Measurements from ENCODE around the gene ZBED4. TPM values are rescaled to one million over a fixed set of nuclear protein-coding genes. Genes with fewer than 3 reads are reported as not detected.
A peak's percentile ranks its signal among the peaks of the same experiment; 100 is the strongest.

Gene ZBED4
- total and polyA plus RNA-seq, 2 of the 13 experiments (the other 11 are each of a cell fraction or from before 2014, with no cell fraction given): 5.4 to 9.6 TPM

GRCh38 chr22:49917974-49918910, 64.6 kb downstream of the ZBED4 start, which contains the start of the genes ALG12 and CRELD2 (continued):
- no peak for TF ChIP-seq FOSL1 (CRISPR knock-in tag; IDR thresholded peaks at IDR 0.05; ENCODE audit: borderline replicate concordance)
- no peak for TF ChIP-seq HMGA1 (CRISPR knock-in tag; conservative IDR thresholded peaks at IDR 0.05)
- 0 out of 2 replicates have a peak, but pooled peaks have one; percentile 32 for TF ChIP-seq FOXK1 (CRISPR knock-in tag; IDR thresholded peaks at IDR 0.05; ENCODE audit: borderline replicate concordance, low read depth)
- TF ChIP-seq AFF4 (CRISPR knock-in tag; IDR thresholded peaks at IDR 0.05): no peak
- no peak for TF ChIP-seq TBX3 (IDR thresholded peaks at IDR 0.05; ENCODE audit: borderline replicate concordance)
- peak; percentile 92 for TF ChIP-seq ARID4A (CRISPR knock-in tag; IDR thresholded peaks at IDR 0.05; ENCODE audit: borderline replicate concordance)
- no peak for TF ChIP-seq FOXP1 (IDR thresholded peaks at IDR 0.05)
- TF ChIP-seq FOXP1 (CRISPR knock-in tag; IDR thresholded peaks at IDR 0.05): no peak
- no peak for TF ChIP-seq ZNF839 (CRISPR knock-in tag; IDR thresholded peaks at IDR 0.05; ENCODE audit: borderline replicate concordance)
- no peak for TF ChIP-seq PRMT3 (CRISPR knock-in tag; IDR thresholded peaks at IDR 0.05; ENCODE audit: borderline replicate concordance, low read depth)
- TF ChIP-seq KDM1A (CRISPR knock-in tag; IDR thresholded peaks at IDR 0.05): no peak
- TF ChIP-seq ZNF547 (CRISPR knock-in tag; IDR thresholded peaks at IDR 0.05): peak; percentile 40; the same call in 1 of the 2 replicates
- TF ChIP-seq HNF4G (IDR thresholded peaks at IDR 0.05; ENCODE audit: borderline replicate concordance, low read depth, low read length): no peak
- no peak for TF ChIP-seq HNF4G (CRISPR knock-in tag; IDR thresholded peaks at IDR 0.05; ENCODE audit: borderline replicate concordance, low read depth)
- no peak for TF ChIP-seq HHEX (CRISPR knock-in tag; IDR thresholded peaks at IDR 0.05)
- peak; percentile 84; the same call in 1 of the 2 replicates for TF ChIP-seq BCL3 (CRISPR knock-in tag; IDR thresholded peaks at IDR 0.05)
- no peak for TF ChIP-seq RNF2 (conservative IDR thresholded peaks at IDR 0.05; ENCODE audit: low read depth)
- TF ChIP-seq SAP130 (CRISPR knock-in tag; IDR thresholded peaks at IDR 0.05; ENCODE audit: low read depth): peak; percentile 75

All from HepG2 (cell line).